ENCODE results near the gene LIFR.

GRCh38 chr5:38574009-38574408 lies 17.6 kb upstream of the LIFR start:
- TF ChIP-seq CTCF (IDR thresholded peaks at IDR 0.05; ENCODE audit: insufficient read depth, low read depth, low read length) (no peak), EZH2 (IDR thresholded peaks at IDR 0.05; ENCODE audit: insufficient read depth, low read length) (no peak)
